Left lung (tissue), 10 donors: ENCODE results near the gene UFSP2. TPM values are rescaled to one million over a fixed set of nuclear protein-coding genes. Genes with fewer than 3 reads are reported as not detected.

Experiments
- ATAC-seq: fragments of 200-7000 bp; cut with Tn5 transposase; one replicate; pipeline ENCODE4 v1.9.1; 2020; ENCODE audit warnings: moderate library complexity
- DNase-seq, 4 donors: peaks; one replicate each; pipeline ENCODE4 v3.0.0-alpha.2; 2013 to 2020
- H3K27ac ChIP-seq, 2 donors: fragments of 200-600 bp; sonication (generic) in 1 of 2; one replicate each; pipeline versions ENCODE4 v1.5.0 to v1.8.0; 2020 to 2021
- H3K27me3 ChIP-seq, 2 donors: fragments of 200-600 bp; sonication (generic) in 1 of 2; one replicate each; pipeline versions ENCODE4 v1.5.0 to v1.8.0; 2020 to 2021
- H3K36me3 ChIP-seq, 2 donors: fragments of 200-600 bp; sonication (generic) in 1 of 2; one replicate each; pipeline versions ENCODE4 v1.5.0 to v1.8.0; 2020 to 2021
- H3K4me1 ChIP-seq, 2 donors: fragments of 200-600 bp; one replicate each; pipeline ENCODE4 v1.8.0; 2021
- H3K4me3 ChIP-seq, 2 donors: fragments of 200-600 bp; sonication (generic) in 1 of 2; one replicate each; pipeline versions ENCODE4 v1.5.0 to v1.8.0; 2020 to 2021; ENCODE audit warnings: mild to moderate bottlenecking in 1 of 2
- H3K9me3 ChIP-seq, 2 donors: fragments of 200-600 bp; sonication (generic) in 1 of 2; one replicate each; pipeline versions ENCODE4 v1.5.0 to v1.8.0; 2020 to 2021
- intact Hi-C, 2 donors: fragments of 100-400 bp; cut with DNase I; formaldehyde crosslinking; loops; one replicate each; pipeline versions ENCODE4 v1.11.2 to v1.14.2; 2022
- polyA plus RNA-seq, 6 donors: library from polyadenylated mRNA; unstranded; fragments of 120-200 nt; gene quantifications; one replicate each; pipeline ENCODE4 v1.2.1, GENCODE V29; 2013; ENCODE audit not compliant: insufficient read length in 6 of 6
- total RNA-seq, 2 donors: library from RNA; stranded (reverse); fragmentation: NEBNext Ultra II Directional; extraction: Animal tissue kit (Norgen Biotek cat#: 25700); gene quantifications; one replicate each; pipeline ENCODE4 v1.2.1, GENCODE V29; 2021
- TF ChIP-seq, protein P1 (sequence below), 2 donors: fragments of 200-600 bp; sonication (generic) in 1 of 2; IDR thresholded peaks; one replicate each; pipeline versions ENCODE4 v1.5.0 to v1.8.0; 2021; ENCODE audit warnings: antibody characterized with exemption in 2 of 2
- donor health status: DM: no; HTN: yes; CAD: no.
- donor health status: DM: no; HTN: no; CAD: no.

Gene UFSP2
- total and polyA plus RNA-seq, 8 donors: 20.1 to 86.5 (median 77.3) TPM

DNA sequence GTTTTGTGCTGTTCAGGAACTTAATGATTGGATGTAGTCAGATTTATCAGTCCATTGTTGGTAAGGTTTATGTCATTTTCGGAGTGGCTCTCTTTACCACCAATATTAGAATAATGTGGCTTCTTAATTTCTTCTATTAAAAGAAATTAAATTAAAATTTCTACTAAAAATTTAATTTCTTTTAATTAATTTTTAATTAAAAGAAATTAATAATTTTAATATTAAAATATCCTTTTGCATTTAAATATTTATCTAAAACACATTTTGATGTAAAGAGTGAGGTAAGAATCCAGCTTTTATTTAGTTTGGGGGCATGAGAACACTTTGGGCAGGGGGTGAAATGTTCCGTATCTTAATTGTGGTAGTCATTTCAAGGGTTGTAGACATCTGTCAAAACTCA, 15.7 kb upstream of the UFSP2 start:
- DNase-seq (no peak), ATAC-seq (no peak)
- TF ChIP-seq, protein P1, sequence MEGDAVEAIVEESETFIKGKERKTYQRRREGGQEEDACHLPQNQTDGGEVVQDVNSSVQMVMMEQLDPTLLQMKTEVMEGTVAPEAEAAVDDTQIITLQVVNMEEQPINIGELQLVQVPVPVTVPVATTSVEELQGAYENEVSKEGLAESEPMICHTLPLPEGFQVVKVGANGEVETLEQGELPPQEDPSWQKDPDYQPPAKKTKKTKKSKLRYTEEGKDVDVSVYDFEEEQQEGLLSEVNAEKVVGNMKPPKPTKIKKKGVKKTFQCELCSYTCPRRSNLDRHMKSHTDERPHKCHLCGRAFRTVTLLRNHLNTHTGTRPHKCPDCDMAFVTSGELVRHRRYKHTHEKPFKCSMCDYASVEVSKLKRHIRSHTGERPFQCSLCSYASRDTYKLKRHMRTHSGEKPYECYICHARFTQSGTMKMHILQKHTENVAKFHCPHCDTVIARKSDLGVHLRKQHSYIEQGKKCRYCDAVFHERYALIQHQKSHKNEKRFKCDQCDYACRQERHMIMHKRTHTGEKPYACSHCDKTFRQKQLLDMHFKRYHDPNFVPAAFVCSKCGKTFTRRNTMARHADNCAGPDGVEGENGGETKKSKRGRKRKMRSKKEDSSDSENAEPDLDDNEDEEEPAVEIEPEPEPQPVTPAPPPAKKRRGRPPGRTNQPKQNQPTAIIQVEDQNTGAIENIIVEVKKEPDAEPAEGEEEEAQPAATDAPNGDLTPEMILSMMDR (IDR thresholded peaks at IDR 0.05): no peak
- Histone ChIP-seq H3K27me3 (no peaks in the 10 kb centered on the region), H3K27ac (no peak overlapping the region), H3K36me3 (no peaks in the 10 kb centered on the region), H3K4me1 (no peaks in the 10 kb centered on the region), H3K4me3 (no peak overlapping the region), H3K9me3 (no peaks in the 10 kb centered on the region)
- intact Hi-C loops: no loop called here

GRCh38 chr4:185437809-185438208, 12.0 kb upstream of the UFSP2 start:
- intact Hi-C loops: no loop called here
- no peak for ATAC-seq
- TF ChIP-seq, protein P1 (IDR thresholded peaks at IDR 0.05): no peak

GRCh38 chr4:185435466-185435865, 9.7 kb upstream of the UFSP2 start:
- no peaks in the 10 kb centered on the region for H3K4me1 ChIP-seq
- DNase-seq (no peak), ATAC-seq (no peak)
- TF ChIP-seq, protein P1 (IDR thresholded peaks at IDR 0.05): no peak
- intact Hi-C loops: no loop called here
- no peak overlapping the region for H3K4me3 ChIP-seq
- H3K27me3 ChIP-seq: no peaks in the 10 kb centered on the region
- H3K9me3 ChIP-seq: no peaks in the 10 kb centered on the region
- no peak overlapping the region for H3K27ac ChIP-seq
- no peaks in the 10 kb centered on the region for H3K36me3 ChIP-seq

More at GRCh38 chr4:185437809-185438208, 12.0 kb upstream of the UFSP2 start:
- no peaks in the 10 kb centered on the region for H3K27me3 ChIP-seq
- H3K4me1 ChIP-seq: no peaks in the 10 kb centered on the region
- H3K27ac ChIP-seq: no peak overlapping the region
- H3K9me3 ChIP-seq: no peaks in the 10 kb centered on the region
- DNase-seq: no peak
- no peak overlapping the region for H3K4me3 ChIP-seq
- no peaks in the 10 kb centered on the region for H3K36me3 ChIP-seq

- intact Hi-C loops: no loop called here
- DNase-seq: no peak
- peaks cover 0 to 6% of the 10 kb centered on the region in 2 donors for H3K4me1 ChIP-seq
Measured at GRCh38 chr4:185429660-185430059, 3.9 kb upstream of the UFSP2 start.

GRCh38 chr4:185426960-185427688, 1.4 kb upstream of the UFSP2 start:
- DNase-seq (no peak), ATAC-seq (no peak)
- TF ChIP-seq, protein P1 (IDR thresholded peaks at IDR 0.05): no peak
- Histone ChIP-seq H3K27ac (no peak overlapping the region), H3K4me1 (peaks cover 3 to 20% of the 10 kb centered on the region in 2 donors), H3K36me3 (no peaks in the 10 kb centered on the region), H3K27me3 (no peaks in the 10 kb centered on the region), H3K4me3 (no peak overlapping the region), H3K9me3 (no peaks in the 10 kb centered on the region)
- intact Hi-C loops: no loop called here

More at GRCh38 chr4:185429660-185430059, 3.9 kb upstream of the UFSP2 start:
- H3K27me3 ChIP-seq: no peaks in the 10 kb centered on the region
- TF ChIP-seq, protein P1 (IDR thresholded peaks at IDR 0.05): no peak
- no peaks in the 10 kb centered on the region for H3K9me3 ChIP-seq
- H3K27ac ChIP-seq: no peak overlapping the region
- H3K36me3 ChIP-seq: no peaks in the 10 kb centered on the region
- ATAC-seq: no peak
- H3K4me3 ChIP-seq: no peak overlapping the region
